HL-60 (cell line): Measurements from ENCODE around the gene FBXO33.

ENCODE experiments used
- DNase-seq, 2 experiments: peaks; one replicate each; pipeline ENCODE4 v3.0.0-alpha.2; 2010 to 2020; ENCODE audit warnings: low read depth in 1 of 2, low spot score in 1 of 2
- H3K27ac ChIP-seq: fragments of 250-450 bp; sonication (Bioruptor Pico); replicated peaks from 2 replicates; pipeline ENCODE4 v1.5.1; 2020; ENCODE audit warnings: mild to moderate bottlenecking, moderate library complexity
- H3K27me3 ChIP-seq: fragments of 250-450 bp; sonication (Bioruptor Pico); 2 replicates; pipeline ENCODE4 v1.5.1; 2021; ENCODE audit warnings: mild to moderate bottlenecking, moderate library complexity; ENCODE audit not compliant: insufficient read depth, poor library complexity, severe bottlenecking
- H3K4me3 ChIP-seq: replicated peaks from 2 replicates; pipeline ENCODE4 v1.5.1; 2011; ENCODE audit warnings: mild to moderate bottlenecking, control low read depth, low read length; ENCODE audit not compliant: insufficient read depth
- GABPA ChIP-seq: IDR thresholded peaks from 2 replicates; pipeline ENCODE4 v1.6.1; 2012; ENCODE audit warnings: low read depth
- POLR2AphosphoS5 ChIP-seq: IDR thresholded peaks from 2 replicates; pipeline ENCODE4 v1.6.1; 2012; ENCODE audit warnings: low read depth
- SPI1 ChIP-seq: IDR thresholded peaks from 2 replicates; pipeline ENCODE4 v1.6.1; 2012; ENCODE audit warnings: low read depth, mild to moderate bottlenecking, borderline replicate concordance
- TF ChIP-seq, protein P1 (sequence below): IDR thresholded peaks from one replicate; pipeline ENCODE4 v1.5.1; 2011; ENCODE audit warnings: low read length, control low read depth, inconsistent platforms; ENCODE audit not compliant: insufficient read depth
- TF ChIP-seq, protein P2 (sequence below): IDR thresholded peaks from 2 replicates; pipeline ENCODE4 v1.6.1; 2012; ENCODE audit warnings: low read depth; ENCODE audit not compliant: insufficient replicate concordance

Gene FBXO33

DNA sequence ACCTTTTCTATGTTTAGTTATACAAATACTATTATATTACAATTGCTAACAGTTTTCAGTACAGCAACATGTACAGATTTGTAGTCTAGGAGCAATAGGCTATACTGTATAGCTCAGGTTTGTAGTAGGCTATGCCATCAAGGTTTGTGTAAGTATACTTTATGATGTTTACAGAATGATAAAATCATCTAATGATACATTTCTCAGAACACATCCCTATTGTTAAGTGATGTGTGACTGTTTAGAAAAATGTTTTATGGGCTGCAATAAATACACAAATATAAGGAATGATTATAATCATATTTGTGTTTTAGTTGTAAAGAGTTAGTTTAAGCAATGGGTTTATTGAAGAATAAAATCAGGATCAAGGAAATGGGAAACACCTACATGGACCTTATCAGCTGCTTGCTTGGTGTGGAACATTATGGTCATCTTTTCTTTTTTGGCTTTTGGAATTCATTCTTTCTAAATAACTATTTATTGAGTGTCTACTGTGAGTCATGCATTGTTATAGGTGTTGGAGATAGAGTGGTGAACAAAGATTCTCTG is 24.5 kb upstream of the FBXO33 start:
- Histone ChIP-seq H3K27me3 (no peaks in the 10 kb centered on the region), H3K27ac (no peak overlapping the region), H3K4me3 (no peak overlapping the region)
- TF ChIP-seq, protein P1, sequence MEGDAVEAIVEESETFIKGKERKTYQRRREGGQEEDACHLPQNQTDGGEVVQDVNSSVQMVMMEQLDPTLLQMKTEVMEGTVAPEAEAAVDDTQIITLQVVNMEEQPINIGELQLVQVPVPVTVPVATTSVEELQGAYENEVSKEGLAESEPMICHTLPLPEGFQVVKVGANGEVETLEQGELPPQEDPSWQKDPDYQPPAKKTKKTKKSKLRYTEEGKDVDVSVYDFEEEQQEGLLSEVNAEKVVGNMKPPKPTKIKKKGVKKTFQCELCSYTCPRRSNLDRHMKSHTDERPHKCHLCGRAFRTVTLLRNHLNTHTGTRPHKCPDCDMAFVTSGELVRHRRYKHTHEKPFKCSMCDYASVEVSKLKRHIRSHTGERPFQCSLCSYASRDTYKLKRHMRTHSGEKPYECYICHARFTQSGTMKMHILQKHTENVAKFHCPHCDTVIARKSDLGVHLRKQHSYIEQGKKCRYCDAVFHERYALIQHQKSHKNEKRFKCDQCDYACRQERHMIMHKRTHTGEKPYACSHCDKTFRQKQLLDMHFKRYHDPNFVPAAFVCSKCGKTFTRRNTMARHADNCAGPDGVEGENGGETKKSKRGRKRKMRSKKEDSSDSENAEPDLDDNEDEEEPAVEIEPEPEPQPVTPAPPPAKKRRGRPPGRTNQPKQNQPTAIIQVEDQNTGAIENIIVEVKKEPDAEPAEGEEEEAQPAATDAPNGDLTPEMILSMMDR: no peak
- TF ChIP-seq GABPA: no peak
- no peak for TF ChIP-seq POLR2AphosphoS5
- no peak for TF ChIP-seq SPI1
- no peak for DNase-seq

DNA sequence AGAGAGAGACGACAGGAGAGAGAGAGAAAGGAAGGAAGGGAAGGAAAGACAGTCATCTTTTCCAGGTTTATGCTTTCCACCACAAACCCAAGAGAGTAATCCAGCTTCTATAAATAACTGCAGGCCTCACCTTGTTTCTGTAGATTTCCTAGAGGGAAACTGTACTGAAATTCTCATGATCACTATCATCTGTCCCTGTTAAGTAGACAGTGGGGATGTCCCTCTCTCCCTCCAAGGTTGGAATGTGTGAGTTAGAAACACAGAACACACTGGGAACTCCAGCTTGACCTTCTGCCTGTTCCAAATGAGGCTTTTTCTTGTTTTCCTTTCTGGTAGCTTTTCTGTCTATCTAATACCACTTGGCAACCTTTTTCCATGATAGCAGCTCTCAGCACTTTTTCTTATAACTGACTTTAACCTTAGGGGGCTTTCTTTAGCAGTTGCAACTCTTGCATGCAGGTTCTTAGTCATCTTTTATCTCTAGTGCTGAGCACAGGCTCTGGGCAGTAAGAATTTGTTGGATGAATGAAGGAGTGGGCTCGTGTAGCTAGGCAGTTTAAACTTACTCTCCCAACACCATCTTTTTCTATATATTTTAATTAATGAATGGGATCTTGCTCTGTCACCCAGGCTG is 22.8 kb upstream of the FBXO33 start:
- TF ChIP-seq SPI1 (no peak), GABPA (no peak), POLR2AphosphoS5 (no peak)
- TF ChIP-seq, protein P1: no peak
- TF ChIP-seq, protein P2, sequence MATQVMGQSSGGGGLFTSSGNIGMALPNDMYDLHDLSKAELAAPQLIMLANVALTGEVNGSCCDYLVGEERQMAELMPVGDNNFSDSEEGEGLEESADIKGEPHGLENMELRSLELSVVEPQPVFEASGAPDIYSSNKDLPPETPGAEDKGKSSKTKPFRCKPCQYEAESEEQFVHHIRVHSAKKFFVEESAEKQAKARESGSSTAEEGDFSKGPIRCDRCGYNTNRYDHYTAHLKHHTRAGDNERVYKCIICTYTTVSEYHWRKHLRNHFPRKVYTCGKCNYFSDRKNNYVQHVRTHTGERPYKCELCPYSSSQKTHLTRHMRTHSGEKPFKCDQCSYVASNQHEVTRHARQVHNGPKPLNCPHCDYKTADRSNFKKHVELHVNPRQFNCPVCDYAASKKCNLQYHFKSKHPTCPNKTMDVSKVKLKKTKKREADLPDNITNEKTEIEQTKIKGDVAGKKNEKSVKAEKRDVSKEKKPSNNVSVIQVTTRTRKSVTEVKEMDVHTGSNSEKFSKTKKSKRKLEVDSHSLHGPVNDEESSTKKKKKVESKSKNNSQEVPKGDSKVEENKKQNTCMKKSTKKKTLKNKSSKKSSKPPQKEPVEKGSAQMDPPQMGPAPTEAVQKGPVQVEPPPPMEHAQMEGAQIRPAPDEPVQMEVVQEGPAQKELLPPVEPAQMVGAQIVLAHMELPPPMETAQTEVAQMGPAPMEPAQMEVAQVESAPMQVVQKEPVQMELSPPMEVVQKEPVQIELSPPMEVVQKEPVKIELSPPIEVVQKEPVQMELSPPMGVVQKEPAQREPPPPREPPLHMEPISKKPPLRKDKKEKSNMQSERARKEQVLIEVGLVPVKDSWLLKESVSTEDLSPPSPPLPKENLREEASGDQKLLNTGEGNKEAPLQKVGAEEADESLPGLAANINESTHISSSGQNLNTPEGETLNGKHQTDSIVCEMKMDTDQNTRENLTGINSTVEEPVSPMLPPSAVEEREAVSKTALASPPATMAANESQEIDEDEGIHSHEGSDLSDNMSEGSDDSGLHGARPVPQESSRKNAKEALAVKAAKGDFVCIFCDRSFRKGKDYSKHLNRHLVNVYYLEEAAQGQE: no peak
- no peaks in the 10 kb centered on the region for H3K27me3 ChIP-seq
- DNase-seq: no peak

DNA sequence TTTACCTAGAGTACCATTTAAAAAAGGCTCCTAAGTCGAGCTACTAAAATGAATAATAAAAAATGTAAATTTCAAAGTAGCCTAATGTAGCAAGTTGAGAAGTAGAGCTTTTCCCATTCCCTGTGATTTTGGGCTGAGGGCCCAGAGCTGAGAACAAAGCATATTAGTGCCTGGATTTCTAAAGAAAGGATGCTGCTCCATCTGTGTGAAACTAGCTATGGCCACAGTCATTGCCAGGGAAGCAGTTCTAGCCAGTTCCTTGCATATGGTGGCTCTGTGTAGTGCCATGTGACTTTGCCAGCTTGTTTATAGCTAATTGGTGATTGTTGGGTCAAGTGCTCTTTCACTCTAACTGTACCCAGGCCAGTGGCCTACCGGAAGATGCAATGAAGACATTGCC is 20.4 kb upstream of the FBXO33 start:
- TF ChIP-seq, protein P1: no peak
- TF ChIP-seq POLR2AphosphoS5: no peak
- TF ChIP-seq GABPA: no peak
- TF ChIP-seq, protein P2: no peak
- TF ChIP-seq SPI1: no peak
- DNase-seq: no peak
- Histone ChIP-seq H3K27me3 (no peaks in the 10 kb centered on the region), H3K4me3 (no peak overlapping the region), H3K27ac (no peak overlapping the region)

More for the DNA sequence above, 22.8 kb upstream of the FBXO33 start:
- Histone ChIP-seq H3K4me3 (no peak overlapping the region), H3K27ac (no peak overlapping the region)
